ENCODE data around the gene TECPR1.

GRCh38 chr7:98249106-98249505 is 2.9 kb downstream of the TECPR1 start:
- TF ChIP-seq ZBTB20 (tag by site-specific recombination; IDR thresholded peaks at IDR 0.05) (no peak), TRIM28 (IDR thresholded peaks at IDR 0.05; ENCODE audit: borderline replicate concordance, low read length) (no peak), PATZ1 (tag by site-specific recombination; IDR thresholded peaks at IDR 0.05) (no peak), ZNF10 (tag by site-specific recombination; IDR thresholded peaks at IDR 0.05) (no peak)
- TF ChIP-seq, protein P1, sequence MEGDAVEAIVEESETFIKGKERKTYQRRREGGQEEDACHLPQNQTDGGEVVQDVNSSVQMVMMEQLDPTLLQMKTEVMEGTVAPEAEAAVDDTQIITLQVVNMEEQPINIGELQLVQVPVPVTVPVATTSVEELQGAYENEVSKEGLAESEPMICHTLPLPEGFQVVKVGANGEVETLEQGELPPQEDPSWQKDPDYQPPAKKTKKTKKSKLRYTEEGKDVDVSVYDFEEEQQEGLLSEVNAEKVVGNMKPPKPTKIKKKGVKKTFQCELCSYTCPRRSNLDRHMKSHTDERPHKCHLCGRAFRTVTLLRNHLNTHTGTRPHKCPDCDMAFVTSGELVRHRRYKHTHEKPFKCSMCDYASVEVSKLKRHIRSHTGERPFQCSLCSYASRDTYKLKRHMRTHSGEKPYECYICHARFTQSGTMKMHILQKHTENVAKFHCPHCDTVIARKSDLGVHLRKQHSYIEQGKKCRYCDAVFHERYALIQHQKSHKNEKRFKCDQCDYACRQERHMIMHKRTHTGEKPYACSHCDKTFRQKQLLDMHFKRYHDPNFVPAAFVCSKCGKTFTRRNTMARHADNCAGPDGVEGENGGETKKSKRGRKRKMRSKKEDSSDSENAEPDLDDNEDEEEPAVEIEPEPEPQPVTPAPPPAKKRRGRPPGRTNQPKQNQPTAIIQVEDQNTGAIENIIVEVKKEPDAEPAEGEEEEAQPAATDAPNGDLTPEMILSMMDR (tag by site-specific recombination; IDR thresholded peaks at IDR 0.05) = no peak
- TF ChIP-seq, protein P2, sequence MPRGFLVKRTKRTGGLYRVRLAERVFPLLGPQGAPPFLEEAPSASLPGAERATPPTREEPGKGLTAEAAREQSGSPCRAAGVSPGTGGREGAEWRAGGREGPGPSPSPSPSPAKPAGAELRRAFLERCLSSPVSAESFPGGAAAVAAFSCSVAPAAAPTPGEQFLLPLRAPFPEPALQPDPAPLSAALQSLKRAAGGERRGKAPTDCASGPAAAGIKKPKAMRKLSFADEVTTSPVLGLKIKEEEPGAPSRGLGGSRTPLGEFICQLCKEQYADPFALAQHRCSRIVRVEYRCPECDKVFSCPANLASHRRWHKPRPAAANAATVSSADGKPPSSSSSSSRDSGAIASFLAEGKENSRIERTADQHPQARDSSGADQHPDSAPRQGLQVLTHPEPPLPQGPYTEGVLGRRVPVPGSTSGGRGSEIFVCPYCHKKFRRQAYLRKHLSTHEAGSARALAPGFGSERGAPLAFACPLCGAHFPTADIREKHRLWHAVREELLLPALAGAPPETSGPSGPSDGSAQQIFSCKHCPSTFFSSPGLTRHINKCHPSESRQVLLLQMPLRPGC (tag by site-specific recombination; IDR thresholded peaks at IDR 0.05) = no peak
- TF ChIP-seq, protein P3, sequence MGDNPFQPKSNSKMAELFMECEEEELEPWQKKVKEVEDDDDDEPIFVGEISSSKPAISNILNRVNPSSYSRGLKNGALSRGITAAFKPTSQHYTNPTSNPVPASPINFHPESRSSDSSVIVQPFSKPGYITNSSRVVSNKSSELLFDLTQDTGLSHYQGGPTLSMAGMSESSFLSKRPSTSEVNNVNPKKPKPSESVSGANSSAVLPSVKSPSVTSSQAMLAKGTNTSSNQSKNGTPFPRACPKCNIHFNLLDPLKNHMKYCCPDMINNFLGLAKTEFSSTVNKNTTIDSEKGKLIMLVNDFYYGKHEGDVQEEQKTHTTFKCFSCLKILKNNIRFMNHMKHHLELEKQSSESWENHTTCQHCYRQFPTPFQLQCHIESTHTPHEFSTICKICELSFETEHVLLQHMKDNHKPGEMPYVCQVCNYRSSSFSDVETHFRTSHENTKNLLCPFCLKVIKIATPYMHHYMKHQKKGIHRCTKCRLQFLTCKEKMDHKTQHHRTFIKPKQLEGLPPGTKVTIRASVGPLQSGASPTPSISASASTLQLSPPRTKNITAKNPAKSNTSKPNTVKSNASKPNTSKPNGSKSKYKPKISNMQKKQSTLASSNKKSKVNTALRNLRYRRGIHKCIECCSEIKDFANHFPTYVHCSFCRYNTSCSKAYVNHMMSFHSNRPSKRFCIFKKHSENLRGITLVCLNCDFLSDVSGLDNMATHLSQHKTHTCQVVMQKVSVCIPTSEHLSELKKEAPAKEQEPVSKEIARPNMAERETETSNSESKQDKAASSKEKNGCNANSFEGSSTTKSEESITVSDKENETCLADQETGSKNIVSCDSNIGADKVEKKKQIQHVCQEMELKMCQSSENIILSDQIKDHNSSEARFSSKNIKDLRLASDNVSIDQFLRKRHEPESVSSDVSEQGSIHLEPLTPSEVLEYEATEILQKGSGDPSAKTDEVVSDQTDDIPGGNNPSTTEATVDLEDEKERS (tag by site-specific recombination; IDR thresholded peaks at IDR 0.05) = no peak

Measured in HEK293 (cell line).